ENCODE results near the gene PRSS56.

- TF ChIP-seq POLR2A (IDR thresholded peaks at IDR 0.05) (no peak), EP300 (IDR thresholded peaks at IDR 0.05) (no peak), POLR2AphosphoS5 (IDR thresholded peaks at IDR 0.05) (no peak), CTCF (IDR thresholded peaks at IDR 0.05) (no peak)
These were observed 48.0 kb downstream of the PRSS56 start for GRCh38 chr2:232568161-232568560.
